Measurements from ENCODE around the gene HIBCH. TPM values are rescaled to one million over a fixed set of nuclear protein-coding genes. Genes with fewer than 3 reads are reported as not detected.
"Not testable (repeated sequence)": the region's sequence is repeated elsewhere in the genome, so short reads cannot be mapped to it uniquely, and the experiment has no call there.

The HIBCH gene
- total RNA-seq, 5 donors from 2014 or later (not counting 1 experiment from before 2014, with no cell fraction given): 15.5 to 19.8 (median 19.4) TPM

DNA sequence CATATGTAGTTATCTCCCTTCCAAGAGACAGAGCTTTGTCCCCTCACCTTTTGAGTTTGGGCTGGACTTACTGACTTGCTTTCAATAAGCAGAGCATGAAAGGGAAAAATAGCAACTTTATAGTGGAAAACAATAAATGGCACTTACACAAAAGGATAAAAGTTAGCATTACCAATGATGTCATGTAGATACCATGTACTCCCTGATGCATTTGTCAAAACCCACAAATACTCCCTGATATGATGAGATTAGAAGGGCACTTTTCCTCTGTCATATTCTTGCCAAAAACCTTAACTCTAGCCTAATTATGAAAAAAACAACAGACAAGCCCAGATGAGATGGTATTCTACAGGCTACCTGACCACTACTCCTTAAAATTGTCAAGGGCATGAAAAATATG, 16.0 kb downstream of the HIBCH start:
- Mint-ChIP-seq H3K9me3 (peaks cover 0 to 4% (median 0%) of the 10 kb centered on the region in 3 donors), H3K4me3 (no peak overlapping the region)
- CTCF ChIA-PET: no interaction called here

DNA sequence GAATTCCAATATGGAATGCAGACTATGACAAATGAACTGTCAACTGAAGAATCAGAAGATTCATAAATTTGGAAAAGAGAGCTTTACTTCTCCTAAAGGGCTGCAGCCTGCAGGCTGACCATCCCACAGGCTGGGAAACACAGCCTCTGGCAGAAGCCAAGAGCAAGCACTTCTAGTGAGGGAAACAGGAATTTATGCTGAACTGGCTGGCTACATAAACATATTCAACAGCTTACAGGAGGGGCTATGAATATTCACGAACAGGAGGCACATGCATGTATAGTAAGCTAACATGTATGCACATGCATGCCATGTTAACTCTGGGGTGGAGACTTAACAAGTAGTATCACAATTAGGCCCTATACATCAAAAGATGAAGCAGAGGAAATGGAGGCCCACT, 17.6 kb downstream of the HIBCH start:
- WGBS (ENCODE audit: insufficient coverage): no CpG with 5 or more reads among the region's 1 CpG
- Histone ChIP-seq H3K4me3 (ENCODE audit: control insufficient read depth in 1 of 2, extremely low read depth in 1 of 2, low read length in 1 of 2) (no peak overlapping the region), H3K9me3 (no peaks in the 10 kb centered on the region), H3K36me3 (ENCODE audit: control insufficient read depth in 2 of 2, extremely low read depth in 1 of 2, insufficient read depth in 1 of 2, low read length in 1 of 2) (peaks cover 0 to 18% of the 10 kb centered on the region in 2 donors), H3K4me1 (ENCODE audit: control insufficient read depth in 1 of 2, extremely low read depth in 1 of 2, insufficient read depth in 2 of 2, low read length in 2 of 2) (no peaks in the 10 kb centered on the region), H3K27ac (ENCODE audit: low read length) (no peak overlapping the region), H3K27me3 (replicated peaks in 1 of 2; ENCODE audit: control insufficient read depth in 2 of 2, extremely low read depth in 1 of 2, insufficient read depth in 2 of 2, low read length in 1 of 2) (no peaks in the 10 kb centered on the region)
- H3K4me1 Mint-ChIP-seq: peaks cover 13 to 20% (median 20%) of the 10 kb centered on the region in 3 donors
- no peak overlapping the region for H3K27ac Mint-ChIP-seq
- POLR2A ChIA-PET: no interaction called here
- H3K36me3 Mint-ChIP-seq: peaks cover 64% of the 10 kb centered on the region
- ATAC-seq (replicated peaks in 1 of 4): no peak
- CTCF ChIA-PET: no interaction called here
- H3K4me3 Mint-ChIP-seq: no peak overlapping the region
- no peaks in the 10 kb centered on the region for H3K27me3 Mint-ChIP-seq
- DNase-seq: no peak
- H3K9me3 Mint-ChIP-seq: peaks cover 0 to 12% (median 0%) of the 10 kb centered on the region in 3 donors

More for the DNA sequence above, 16.0 kb downstream of the HIBCH start:
- ATAC-seq (replicated peaks in 1 of 4): no peak
- Mint-ChIP-seq H3K27ac (no peak overlapping the region), H3K36me3 (peaks cover 59% of the 10 kb centered on the region), H3K4me1 (peaks cover 16 to 22% (median 20%) of the 10 kb centered on the region in 3 donors), H3K27me3 (no peaks in the 10 kb centered on the region)
- DNase-seq: no peak
- no peaks in the 10 kb centered on the region for H3K4me1 ChIP-seq (ENCODE audit: control insufficient read depth in 1 of 2, extremely low read depth in 1 of 2, insufficient read depth in 2 of 2, low read length in 2 of 2)
- peaks cover 0 to 22% of the 10 kb centered on the region in 2 donors for H3K36me3 ChIP-seq (ENCODE audit: control insufficient read depth in 2 of 2, extremely low read depth in 1 of 2, insufficient read depth in 1 of 2, low read length in 1 of 2)
- H3K9me3 ChIP-seq: no peaks in the 10 kb centered on the region
- no peak overlapping the region for H3K4me3 ChIP-seq (ENCODE audit: control insufficient read depth in 1 of 2, extremely low read depth in 1 of 2, low read length in 1 of 2)
- POLR2A ChIA-PET: no interaction called here
- H3K27me3 ChIP-seq (replicated peaks in 1 of 2; ENCODE audit: control insufficient read depth in 2 of 2, extremely low read depth in 1 of 2, insufficient read depth in 2 of 2, low read length in 1 of 2): no peaks in the 10 kb centered on the region
- H3K27ac ChIP-seq (ENCODE audit: low read length): no peak overlapping the region

- Mint-ChIP-seq H3K27ac (no peak overlapping the region), H3K27me3 (no peaks in the 10 kb centered on the region), H3K4me1 (peaks cover 12 to 20% (median 13%) of the 10 kb centered on the region in 3 donors), H3K9me3 (peaks cover 0 to 12% (median 0%) of the 10 kb centered on the region in 3 donors), H3K36me3 (peaks cover 64% of the 10 kb centered on the region), H3K4me3 (no peak overlapping the region)
- ChIA-PET POLR2A (no interaction called here), CTCF (no interaction called here)
- no peak overlapping the region for H3K27ac ChIP-seq (ENCODE audit: low read length)
- H3K27me3 ChIP-seq (replicated peaks in 1 of 2; ENCODE audit: control insufficient read depth in 2 of 2, extremely low read depth in 1 of 2, insufficient read depth in 2 of 2, low read length in 1 of 2): no peaks in the 10 kb centered on the region
- no peaks in the 10 kb centered on the region for H3K4me1 ChIP-seq (ENCODE audit: control insufficient read depth in 1 of 2, extremely low read depth in 1 of 2, insufficient read depth in 2 of 2, low read length in 2 of 2)
- DNase-seq (no peak), ATAC-seq (replicated peaks in 1 of 4) (no peak)
- no peak overlapping the region for H3K4me3 ChIP-seq (ENCODE audit: control insufficient read depth in 1 of 2, extremely low read depth in 1 of 2, low read length in 1 of 2)
- peaks cover 0 to 21% of the 10 kb centered on the region in 2 donors for H3K36me3 ChIP-seq (ENCODE audit: control insufficient read depth in 2 of 2, extremely low read depth in 1 of 2, insufficient read depth in 1 of 2, low read length in 1 of 2)
- H3K9me3 ChIP-seq: no peaks in the 10 kb centered on the region
These were observed 18.6 kb downstream of the HIBCH start for GRCh38 chr2:190301032-190301431.

GRCh38 chr2:190297880-190298279, 21.7 kb downstream of the HIBCH start:
- WGBS (ENCODE audit: insufficient coverage): no CpG with 5 or more reads among the region's 2 CpGs
- Mint-ChIP-seq H3K9me3 (peaks cover 0 to 12% (median 0%) of the 10 kb centered on the region in 3 donors), H3K36me3 (peaks cover 69% of the 10 kb centered on the region)
- H3K27ac Mint-ChIP-seq; H3K27ac ChIP-seq (ENCODE audit: low read length); H3K4me1 ChIP-seq (ENCODE audit: control insufficient read depth in 1 of 2, extremely low read depth in 1 of 2, insufficient read depth in 2 of 2, low read length in 2 of 2); H3K27me3 Mint-ChIP-seq; H3K4me1 Mint-ChIP-seq; CTCF ChIA-PET; DNase-seq; H3K4me3 ChIP-seq (ENCODE audit: control insufficient read depth in 1 of 2, extremely low read depth in 1 of 2, low read length in 1 of 2); H3K9me3 ChIP-seq; POLR2A ChIA-PET; ATAC-seq (replicated peaks in 1 of 4); H3K27me3 ChIP-seq (replicated peaks in 1 of 2; ENCODE audit: control insufficient read depth in 2 of 2, extremely low read depth in 1 of 2, insufficient read depth in 2 of 2, low read length in 1 of 2); H3K4me3 Mint-ChIP-seq: not testable (repeated sequence)
- peaks cover 0 to 27% of the 10 kb centered on the region in 2 donors for H3K36me3 ChIP-seq (ENCODE audit: control insufficient read depth in 2 of 2, extremely low read depth in 1 of 2, insufficient read depth in 1 of 2, low read length in 1 of 2)

- peaks cover 12 to 28% of the 10 kb centered on the region in 2 donors for H3K36me3 ChIP-seq (ENCODE audit: control insufficient read depth in 2 of 2, extremely low read depth in 1 of 2, insufficient read depth in 1 of 2, low read length in 1 of 2)
- POLR2A ChIA-PET: no interaction called here
- peaks cover 73% of the 10 kb centered on the region for H3K36me3 Mint-ChIP-seq
These were observed 35.8 kb downstream of the HIBCH start for GRCh38 chr2:190283783-190284182.

GRCh38 chr2:190280565-190281350, 38.9 kb downstream of the HIBCH start:
- H3K4me3 Mint-ChIP-seq: no peak overlapping the region
- ChIA-PET CTCF (no interaction called here), POLR2A (no interaction called here)
- H3K9me3 Mint-ChIP-seq: no peaks in the 10 kb centered on the region
- no peaks in the 10 kb centered on the region for H3K27me3 ChIP-seq (replicated peaks in 1 of 2; ENCODE audit: control insufficient read depth in 2 of 2, extremely low read depth in 1 of 2, insufficient read depth in 2 of 2, low read length in 1 of 2)
- H3K4me1 Mint-ChIP-seq: no peaks in the 10 kb centered on the region
- H3K9me3 ChIP-seq: no peaks in the 10 kb centered on the region
- ATAC-seq (replicated peaks in 1 of 4) (no peak), DNase-seq (no peak)
- H3K36me3 Mint-ChIP-seq: peaks cover 68% of the 10 kb centered on the region
- H3K27ac ChIP-seq (ENCODE audit: low read length): no peak overlapping the region
- H3K27ac Mint-ChIP-seq: no peak overlapping the region
- 98% methylated on average over 5 of the region's 5 CpGs for whole genome bisulfite sequencing (ENCODE audit: insufficient coverage)
- H3K4me1 ChIP-seq (ENCODE audit: control insufficient read depth in 1 of 2, extremely low read depth in 1 of 2, insufficient read depth in 2 of 2, low read length in 2 of 2): no peaks in the 10 kb centered on the region
- H3K36me3 ChIP-seq (ENCODE audit: control insufficient read depth in 2 of 2, extremely low read depth in 1 of 2, insufficient read depth in 1 of 2, low read length in 1 of 2): peaks cover 10 to 18% of the 10 kb centered on the region in 2 donors
- no peaks in the 10 kb centered on the region for H3K27me3 Mint-ChIP-seq
- H3K4me3 ChIP-seq (ENCODE audit: control insufficient read depth in 1 of 2, extremely low read depth in 1 of 2, low read length in 1 of 2): no peak overlapping the region

More at GRCh38 chr2:190283783-190284182, 35.8 kb downstream of the HIBCH start:
- H3K27ac Mint-ChIP-seq: no peak overlapping the region
- DNase-seq: no peak
- H3K27me3 Mint-ChIP-seq: no peaks in the 10 kb centered on the region
- ATAC-seq (replicated peaks in 1 of 4): no peak
- no peaks in the 10 kb centered on the region for H3K27me3 ChIP-seq (replicated peaks in 1 of 2; ENCODE audit: control insufficient read depth in 2 of 2, extremely low read depth in 1 of 2, insufficient read depth in 2 of 2, low read length in 1 of 2)
- no peak overlapping the region for H3K27ac ChIP-seq (ENCODE audit: low read length)
- H3K4me1 ChIP-seq (ENCODE audit: control insufficient read depth in 1 of 2, extremely low read depth in 1 of 2, insufficient read depth in 2 of 2, low read length in 2 of 2): no peaks in the 10 kb centered on the region
- no peak overlapping the region for H3K4me3 ChIP-seq (ENCODE audit: control insufficient read depth in 1 of 2, extremely low read depth in 1 of 2, low read length in 1 of 2)
- no peak overlapping the region for H3K4me3 Mint-ChIP-seq
- H3K4me1 Mint-ChIP-seq: no peaks in the 10 kb centered on the region
- no CpG with 5 or more reads among the region's 2 CpGs for WGBS (ENCODE audit: insufficient coverage)
- CTCF ChIA-PET: interaction anchor here in 1 of 2 donors (0.5 kb wide), 1 partner anchor 91 kb away, joined by 3 read pairs; no protein-coding TSS in a partner anchor
- H3K9me3 ChIP-seq: no peaks in the 10 kb centered on the region
- no peaks in the 10 kb centered on the region for H3K9me3 Mint-ChIP-seq
